ENCODE data around the gene TSPAN32.
"Not testable (repeated sequence)": the region's sequence is repeated elsewhere in the genome, so short reads cannot be mapped to it uniquely, and the experiment has no call there.

Gene TSPAN32

GRCh38 chr11:2316169-2316962 is 14.6 kb downstream of the TSPAN32 start:
- no peak for DNase-seq

- DNase-seq: no peak
Observed at GRCh38 chr11:2316963-2317244, 15.1 kb downstream of the TSPAN32 start.

- DNase-seq: no peak
Observed at GRCh38 chr11:2317354-2318050, 15.7 kb downstream of the TSPAN32 start.

- no peak for DNase-seq
Observed at GRCh38 chr11:2318123-2318522, 16.3 kb downstream of the TSPAN32 start.

- no peak for DNase-seq
Observed at GRCh38 chr11:2318707-2319106, 16.9 kb downstream of the TSPAN32 start.

GRCh38 chr11:2319791-2320472 is 18.1 kb downstream of the TSPAN32 start:
- DNase-seq: no peak

GRCh38 chr11:2320568-2321310 is 18.9 kb downstream of the TSPAN32 start:
- DNase-seq: no peak

GRCh38 chr11:2321311-2321683 is 19.5 kb downstream of the TSPAN32 start:
- DNase-seq: no peak

GRCh38 chr11:2325123-2325522 is 23.3 kb downstream of the TSPAN32 start:
- DNase-seq: no peak

GRCh38 chr11:2325719-2326118 is 23.9 kb downstream of the TSPAN32 start:
- DNase-seq: no peak

- no peak for DNase-seq
Observed at GRCh38 chr11:2327032-2327431, 25.2 kb downstream of the TSPAN32 start.

- DNase-seq: no peak
Observed at GRCh38 chr11:2328021-2328420, 26.2 kb downstream of the TSPAN32 start.

GRCh38 chr11:2328656-2329354 is 27.0 kb downstream of the TSPAN32 start:
- no peak for DNase-seq

- no peak for DNase-seq
Observed at GRCh38 chr11:2329551-2329950, 27.7 kb downstream of the TSPAN32 start.

GRCh38 chr11:2330696-2331095 is 28.9 kb downstream of the TSPAN32 start:
- DNase-seq: no peak

GRCh38 chr11:2331404-2331803 is 29.6 kb downstream of the TSPAN32 start:
- DNase-seq: no peak

GRCh38 chr11:2332569-2332968 is 30.8 kb downstream of the TSPAN32 start:
- not testable (repeated sequence) for DNase-seq

GRCh38 chr11:2333486-2334205 is 31.8 kb downstream of the TSPAN32 start:
- not testable (repeated sequence) for DNase-seq

- DNase-seq: not testable (repeated sequence)
Observed at GRCh38 chr11:2335286-2335685, 33.5 kb downstream of the TSPAN32 start.

GRCh38 chr11:2338760-2339159 is 36.9 kb downstream of the TSPAN32 start:
- DNase-seq: not testable (repeated sequence)

GRCh38 chr11:2342557-2342956 is 40.7 kb downstream of the TSPAN32 start:
- DNase-seq: no peak

- DNase-seq: no peak
Observed at GRCh38 chr11:2342981-2343380, 41.2 kb downstream of the TSPAN32 start.

Measured in GF-D8 (cell line).